ENCODE measurements around the gene ERG28.

ERG28 gene

DNA sequence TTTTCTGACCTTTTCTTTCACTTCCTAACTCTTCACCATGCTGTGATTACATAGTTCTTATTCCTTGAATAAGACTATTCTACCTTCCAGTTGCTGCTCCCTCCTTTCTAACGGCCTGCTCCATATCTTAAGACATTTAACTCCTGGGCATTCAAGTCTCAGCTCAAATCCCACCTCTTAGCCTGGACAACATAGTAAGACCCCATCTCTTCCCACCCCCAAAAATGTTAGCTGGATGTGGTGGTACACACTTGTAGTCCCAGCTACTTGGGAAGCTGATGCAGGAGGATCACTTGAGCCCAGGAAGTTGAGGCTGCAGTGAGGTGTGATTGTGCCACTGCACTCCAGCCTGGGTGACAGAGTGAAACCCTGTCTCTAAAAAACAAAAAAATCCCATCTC lies 10.9 kb downstream of the ERG28 start:
- H3K4me1 ChIP-seq (ENCODE audit: insufficient read depth, low read length), result no peaks in the 10 kb centered on the region; the same call in 1 of the 2 replicates
- H3K9ac ChIP-seq (ENCODE audit: low read depth, low read length), result no peak overlapping the region
- peaks cover 15% of the 10 kb centered on the region for H3K36me3 ChIP-seq (ENCODE audit: insufficient read depth, low read length)
- no peaks in the 10 kb centered on the region for H3K9me3 ChIP-seq (ENCODE audit: control insufficient read depth, insufficient read depth, low read length)

- Histone ChIP-seq H3K9ac (ENCODE audit: low read depth, low read length) (no peak overlapping the region), H3K36me3 (ENCODE audit: insufficient read depth, low read length) (peaks cover 15% of the 10 kb centered on the region), H3K4me1 (ENCODE audit: insufficient read depth, low read length) (no peaks in the 10 kb centered on the region; the same call in 1 of the 2 replicates), H3K9me3 (ENCODE audit: control insufficient read depth, insufficient read depth, low read length) (no peaks in the 10 kb centered on the region)
These were observed 11.3 kb downstream of the ERG28 start for GRCh38 chr14:75649337-75649736.

DNA sequence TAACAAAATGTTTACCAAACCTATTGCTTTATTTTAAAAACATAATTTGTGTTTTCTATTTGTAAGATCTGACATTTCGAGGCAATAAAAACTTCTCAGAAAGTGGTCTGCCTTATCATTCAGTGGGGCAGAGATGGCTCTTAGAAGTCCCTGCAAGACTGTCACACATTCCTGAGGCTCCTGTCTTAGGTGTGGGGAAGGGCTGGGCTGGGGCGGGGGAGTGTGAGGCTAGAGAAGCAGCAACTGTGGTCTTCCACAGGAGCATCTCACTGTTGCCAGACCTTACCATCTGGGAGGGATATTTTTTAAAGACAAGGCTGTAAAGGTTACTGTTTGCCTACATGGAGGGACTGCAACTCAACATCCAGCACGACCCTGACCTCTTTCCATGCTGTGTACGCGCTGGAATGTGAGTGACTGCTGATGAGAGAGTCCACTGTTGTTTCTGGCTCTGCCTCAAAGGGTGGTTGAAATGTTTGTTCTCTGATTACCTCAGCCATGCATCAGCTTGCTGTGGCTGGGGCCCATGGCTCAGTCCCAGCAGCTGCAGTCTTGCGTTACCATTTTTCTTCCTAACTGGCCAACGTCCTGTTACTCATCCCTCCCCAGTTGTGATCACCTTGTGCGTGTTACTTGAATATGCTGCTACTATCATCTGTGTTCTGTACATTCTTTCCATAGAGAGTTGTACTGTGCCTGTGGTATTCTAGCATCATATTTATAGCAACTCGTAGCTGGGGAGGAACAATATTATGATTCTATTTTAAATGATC lies 12.4 kb downstream of the ERG28 start:
- H3K36me3 ChIP-seq (ENCODE audit: insufficient read depth, low read length), result peaks cover 15% of the 10 kb centered on the region
- H3K9me3 ChIP-seq (ENCODE audit: control insufficient read depth, insufficient read depth, low read length), result no peaks in the 10 kb centered on the region
- no peaks in the 10 kb centered on the region; the same call in 1 of the 2 replicates for H3K4me1 ChIP-seq (ENCODE audit: insufficient read depth, low read length)
- H3K9ac ChIP-seq (ENCODE audit: low read depth, low read length), result no peak overlapping the region

DNA sequence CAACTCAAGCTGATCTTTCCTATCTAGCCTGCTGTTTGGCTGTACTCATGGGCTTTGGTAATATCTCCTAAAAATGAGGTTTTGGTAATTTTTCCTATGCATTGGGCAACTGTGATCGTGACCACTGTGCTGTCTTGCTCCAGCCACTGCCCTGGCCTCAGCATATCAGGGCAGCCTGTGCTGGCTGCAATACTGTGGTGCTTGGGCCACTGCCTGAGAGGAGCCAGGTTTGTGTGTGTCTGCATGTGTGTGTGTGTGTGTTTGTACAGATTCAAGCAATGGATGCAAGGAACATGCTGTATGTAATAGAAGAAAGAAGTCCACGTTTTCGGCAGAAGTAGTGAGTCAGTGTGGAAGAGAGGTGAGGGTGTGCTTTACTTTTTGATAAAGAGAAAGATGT lies 13.0 kb downstream of the ERG28 start:
- H3K4me1 ChIP-seq (ENCODE audit: insufficient read depth, low read length), result no peaks in the 10 kb centered on the region; the same call in 1 of the 2 replicates
- H3K9me3 ChIP-seq (ENCODE audit: control insufficient read depth, insufficient read depth, low read length), result no peaks in the 10 kb centered on the region
- H3K9ac ChIP-seq (ENCODE audit: low read depth, low read length), result no peak overlapping the region
- H3K36me3 ChIP-seq (ENCODE audit: insufficient read depth, low read length), result peaks cover 15% of the 10 kb centered on the region

DNA sequence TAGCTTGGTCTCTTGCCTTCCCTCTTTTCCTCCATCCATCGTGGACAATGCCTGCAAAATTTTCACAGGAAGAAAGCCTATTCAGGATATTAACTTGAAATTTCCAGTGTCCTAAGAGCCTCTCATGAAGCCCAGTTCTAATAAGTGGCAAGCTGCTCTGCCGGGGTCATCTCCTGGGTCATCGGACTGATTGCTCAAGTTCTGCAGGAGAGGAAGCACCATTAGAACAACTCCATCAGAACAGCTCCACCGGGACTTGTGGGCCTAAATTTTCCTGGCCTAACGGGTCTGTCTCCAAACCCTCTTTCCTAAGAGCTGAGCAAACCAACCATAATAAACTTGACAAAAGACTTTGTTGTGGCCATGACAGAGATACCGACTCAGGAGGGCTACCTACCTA lies 13.9 kb downstream of the ERG28 start:
- Histone ChIP-seq H3K9ac (ENCODE audit: low read depth, low read length) (no peak overlapping the region), H3K4me1 (ENCODE audit: insufficient read depth, low read length) (no peaks in the 10 kb centered on the region; the same call in 1 of the 2 replicates), H3K9me3 (ENCODE audit: control insufficient read depth, insufficient read depth, low read length) (no peaks in the 10 kb centered on the region), H3K36me3 (ENCODE audit: insufficient read depth, low read length) (peaks cover 11% of the 10 kb centered on the region)

GRCh38 chr14:75645056-75645455 lies 15.6 kb downstream of the ERG28 start:
- H3K9me3 ChIP-seq (ENCODE audit: control insufficient read depth, insufficient read depth, low read length), result no peaks in the 10 kb centered on the region
- H3K4me1 ChIP-seq (ENCODE audit: insufficient read depth, low read length), result no peaks in the 10 kb centered on the region; the same call in 1 of the 2 replicates
- no peak overlapping the region for H3K9ac ChIP-seq (ENCODE audit: low read depth, low read length)
- H3K36me3 ChIP-seq (ENCODE audit: insufficient read depth, low read length), result peaks cover 7% of the 10 kb centered on the region

GRCh38 chr14:75643985-75644384 lies 16.7 kb downstream of the ERG28 start:
- Histone ChIP-seq H3K9me3 (ENCODE audit: control insufficient read depth, insufficient read depth, low read length) (no peaks in the 10 kb centered on the region), H3K36me3 (ENCODE audit: insufficient read depth, low read length) (peaks cover 7% of the 10 kb centered on the region), H3K4me1 (ENCODE audit: insufficient read depth, low read length) (no peaks in the 10 kb centered on the region; the same call in 1 of the 2 replicates), H3K9ac (ENCODE audit: low read depth, low read length) (no peak overlapping the region)

DNA sequence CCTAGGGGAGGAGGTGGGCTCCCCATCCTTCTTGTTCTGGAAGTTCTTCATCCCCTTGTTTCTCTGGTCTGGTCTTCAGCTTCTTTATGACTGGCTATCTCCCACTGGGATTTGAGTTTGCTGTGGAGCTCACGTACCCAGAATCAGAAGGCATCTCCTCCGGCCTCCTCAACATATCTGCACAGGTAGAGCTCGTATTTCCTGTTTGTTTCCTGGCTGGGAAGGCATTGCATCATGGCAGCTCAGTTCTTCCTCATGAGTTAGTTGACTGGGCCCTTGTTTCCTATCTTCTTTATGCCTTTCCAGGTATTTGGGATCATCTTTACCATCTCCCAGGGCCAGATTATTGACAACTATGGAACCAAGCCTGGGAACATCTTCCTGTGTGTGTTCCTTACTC lies 19.8 kb downstream of the ERG28 start:
- Histone ChIP-seq H3K36me3 (ENCODE audit: insufficient read depth, low read length) (no peaks in the 10 kb centered on the region), H3K4me1 (ENCODE audit: insufficient read depth, low read length) (peaks cover 3% of the 10 kb centered on the region; the same call in 1 of the 2 replicates), H3K9ac (ENCODE audit: low read depth, low read length) (no peak overlapping the region), H3K9me3 (ENCODE audit: control insufficient read depth, insufficient read depth, low read length) (no peaks in the 10 kb centered on the region)

GRCh38 chr14:75636100-75636692 lies 24.5 kb downstream of the ERG28 start:
- peaks cover 14% of the 10 kb centered on the region for H3K4me1 ChIP-seq (ENCODE audit: insufficient read depth, low read length)
- no peaks in the 10 kb centered on the region for H3K36me3 ChIP-seq (ENCODE audit: insufficient read depth, low read length)
- H3K9ac ChIP-seq (ENCODE audit: low read depth, low read length), result no peak overlapping the region
- no peaks in the 10 kb centered on the region for H3K9me3 ChIP-seq (ENCODE audit: control insufficient read depth, insufficient read depth, low read length)

DNA sequence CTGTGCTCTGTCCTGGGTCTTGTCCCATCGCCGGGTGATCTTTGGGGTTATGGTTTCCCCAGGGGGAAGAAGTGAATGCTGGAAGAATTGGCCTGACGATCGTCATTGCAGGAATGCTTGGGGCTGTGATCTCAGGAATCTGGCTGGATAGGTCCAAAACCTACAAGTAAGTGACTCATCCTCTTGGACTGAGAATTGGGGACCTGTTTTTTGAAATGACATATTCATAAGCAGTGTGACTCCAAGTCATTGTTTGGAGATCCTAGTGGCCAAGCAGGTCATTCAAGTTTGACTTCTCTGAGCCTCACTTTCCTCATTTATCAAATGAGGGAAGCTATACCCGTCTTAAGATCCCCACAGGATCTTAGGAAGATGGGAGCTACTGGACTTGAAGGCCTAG lies 25.8 kb downstream of the ERG28 start:
- Histone ChIP-seq H3K9me3 (ENCODE audit: control insufficient read depth, insufficient read depth, low read length) (no peaks in the 10 kb centered on the region), H3K4me1 (ENCODE audit: insufficient read depth, low read length) (peaks cover 25% of the 10 kb centered on the region), H3K9ac (ENCODE audit: low read depth, low read length) (no peak overlapping the region), H3K36me3 (ENCODE audit: insufficient read depth, low read length) (no peaks in the 10 kb centered on the region)

DNA sequence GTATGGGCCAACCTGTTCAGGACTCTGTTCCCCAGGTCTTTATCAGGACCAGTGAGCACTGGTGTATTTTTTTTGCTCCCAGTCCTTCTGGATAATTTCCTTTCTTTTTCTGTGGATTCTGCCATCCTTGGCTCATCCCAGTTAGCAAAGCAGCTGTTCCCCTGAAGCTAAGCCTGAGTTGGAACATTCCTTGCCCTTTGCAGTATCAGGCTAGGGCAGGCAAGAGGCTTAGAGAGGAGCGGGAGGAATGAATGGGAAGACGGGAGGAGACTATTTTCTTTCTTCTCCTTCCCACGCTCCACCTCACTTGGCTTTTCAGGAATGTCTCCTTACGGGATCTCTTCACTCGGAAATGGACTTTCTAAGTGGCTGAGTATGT lies 29.2 kb downstream of the ERG28 start:
- H3K9ac ChIP-seq (ENCODE audit: low read depth, low read length), result no peak overlapping the region

GRCh38 chr14:75630695-75631452 lies 29.8 kb downstream of the ERG28 start:
- H3K4me1 ChIP-seq (ENCODE audit: insufficient read depth, low read length), result peaks cover 29% of the 10 kb centered on the region
- H3K9ac ChIP-seq (ENCODE audit: low read depth, low read length), result no peak overlapping the region; the same call in 1 of the 2 replicates
- no peaks in the 10 kb centered on the region for H3K9me3 ChIP-seq (ENCODE audit: control insufficient read depth, insufficient read depth, low read length)
- no peaks in the 10 kb centered on the region for H3K36me3 ChIP-seq (ENCODE audit: insufficient read depth, low read length)

More for the DNA sequence above, 29.2 kb downstream of the ERG28 start:
- peaks cover 30% of the 10 kb centered on the region for H3K4me1 ChIP-seq (ENCODE audit: insufficient read depth, low read length)
- no peaks in the 10 kb centered on the region for H3K36me3 ChIP-seq (ENCODE audit: insufficient read depth, low read length)
- no peaks in the 10 kb centered on the region for H3K9me3 ChIP-seq (ENCODE audit: control insufficient read depth, insufficient read depth, low read length)

GRCh38 chr14:75628816-75629215 lies 31.9 kb downstream of the ERG28 start:
- Histone ChIP-seq H3K4me1 (ENCODE audit: insufficient read depth, low read length) (peaks cover 29% of the 10 kb centered on the region), H3K9ac (ENCODE audit: low read depth, low read length) (no peak overlapping the region), H3K36me3 (ENCODE audit: insufficient read depth, low read length) (no peaks in the 10 kb centered on the region), H3K9me3 (ENCODE audit: control insufficient read depth, insufficient read depth, low read length) (no peaks in the 10 kb centered on the region)

DNA sequence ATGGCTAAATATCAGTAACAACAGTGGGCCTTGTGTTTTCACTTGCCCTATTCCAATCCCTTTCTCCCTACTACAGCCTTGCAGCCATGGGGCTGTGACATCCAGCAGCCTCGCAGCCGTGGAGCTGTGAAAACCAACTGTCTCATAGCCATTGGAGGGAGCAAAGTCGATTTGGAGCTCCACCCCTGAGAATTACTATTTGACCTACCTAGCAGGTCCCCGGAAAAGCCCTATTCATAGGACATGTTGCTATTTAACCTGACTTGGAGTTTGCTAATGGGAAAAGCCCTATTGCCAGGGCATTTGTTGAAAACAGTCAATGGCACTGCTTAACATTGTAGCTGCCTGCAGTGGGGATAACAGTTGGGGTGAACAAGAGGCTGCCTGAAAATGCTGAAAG lies 33.3 kb downstream of the ERG28 start:
- Histone ChIP-seq H3K9me3 (ENCODE audit: control insufficient read depth, insufficient read depth, low read length) (no peaks in the 10 kb centered on the region), H3K9ac (ENCODE audit: low read depth, low read length) (no peak overlapping the region), H3K4me1 (ENCODE audit: insufficient read depth, low read length) (peaks cover 29% of the 10 kb centered on the region), H3K36me3 (ENCODE audit: insufficient read depth, low read length) (no peaks in the 10 kb centered on the region)

All from ES-I3 (cell line).